SK-N-SH treated with all-trans-retinoic acid at 6 μM for 48 hours (cell line): ENCODE results near the gene ANXA10.

Experiments used
- PATZ1 ChIP-seq: fragments of 250-450 bp; sonication (Bioruptor Pico); IDR thresholded peaks from 2 replicates; pipeline ENCODE4 v1.8.0; 2020; ENCODE audit warnings: mild to moderate bottlenecking, moderate library complexity, borderline replicate concordance
- ZFP30 ChIP-seq: fragments of 450-650 bp; formaldehyde crosslinking; IDR thresholded peaks from 2 replicates; pipeline ENCODE4 v1.5.0; 2022; ENCODE audit warnings: mild to moderate bottlenecking, moderate library complexity

GRCh38 chr4:168188754-168189153 is 96.4 kb downstream of the ANXA10 start:
- TF ChIP-seq ZFP30 (CRISPR knock-in tag) (no peak), PATZ1 (CRISPR knock-in tag) (no peak)
